Lung microvascular endothelial cell (primary cell): Measurements from ENCODE around the gene ELL2. TPM values are rescaled to one million over a fixed set of nuclear protein-coding genes. Genes with fewer than 3 reads are reported as not detected.
"Not testable (repeated sequence)": the region's sequence is repeated elsewhere in the genome, so short reads cannot be mapped to it uniquely, and the experiment has no call there.

ENCODE experiments used
- DNase-seq, 2 donors: peaks; one replicate each; pipeline versions ENCODE4 v3.0.0 to v3.0.0-alpha.2; 2010; ENCODE audit warnings: low read depth in 2 of 2
- total RNA-seq: library from RNA; depleted of rRNA; stranded (reverse); fragments of >200 nt; gene quantifications from 2 replicates; pipeline ENCODE4 v1.2.1, GENCODE V29; 2014

Gene ELL2
- total RNA-seq, 1 donor from 2014 or later = 11.7 TPM

DNA sequence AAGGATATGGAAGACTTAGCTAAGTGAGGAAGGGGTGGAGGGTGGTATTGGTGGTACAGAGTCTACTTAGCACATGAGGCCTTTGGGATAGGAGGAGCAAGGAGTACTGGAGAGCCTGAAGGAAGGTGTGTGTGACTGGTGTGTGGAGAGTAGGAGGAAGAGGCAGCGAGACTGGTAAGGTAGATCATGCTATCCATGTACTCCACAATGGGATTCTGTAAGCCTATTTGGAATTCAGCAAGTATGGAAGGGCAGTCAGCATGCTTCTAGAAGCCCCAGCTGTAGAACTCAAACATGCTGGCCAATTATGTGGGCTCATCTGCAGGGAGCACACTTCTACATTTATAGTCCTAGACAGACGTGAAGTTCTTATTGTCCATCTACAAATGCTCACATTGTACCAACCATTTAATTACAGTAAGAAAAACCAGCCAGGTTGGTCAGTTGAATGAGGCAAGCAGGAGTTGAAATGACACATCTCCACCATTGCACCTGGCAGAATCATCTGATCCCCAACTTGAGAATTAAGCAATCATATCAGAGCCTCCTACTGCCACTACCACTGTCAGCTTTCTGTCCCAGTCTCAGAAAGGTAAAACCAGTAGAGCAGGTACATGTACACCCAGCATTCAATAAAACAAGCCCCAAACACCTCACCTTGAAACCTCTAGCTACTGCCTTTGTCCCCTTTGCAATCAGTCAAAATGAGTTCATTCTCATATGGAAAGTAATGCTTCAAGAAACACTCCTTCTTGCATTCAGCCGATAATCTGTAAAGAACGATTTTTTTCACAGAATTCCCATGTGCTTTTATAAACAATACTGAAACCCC, 78.2 kb downstream of the ELL2 start:
- no peak for DNase-seq

DNA sequence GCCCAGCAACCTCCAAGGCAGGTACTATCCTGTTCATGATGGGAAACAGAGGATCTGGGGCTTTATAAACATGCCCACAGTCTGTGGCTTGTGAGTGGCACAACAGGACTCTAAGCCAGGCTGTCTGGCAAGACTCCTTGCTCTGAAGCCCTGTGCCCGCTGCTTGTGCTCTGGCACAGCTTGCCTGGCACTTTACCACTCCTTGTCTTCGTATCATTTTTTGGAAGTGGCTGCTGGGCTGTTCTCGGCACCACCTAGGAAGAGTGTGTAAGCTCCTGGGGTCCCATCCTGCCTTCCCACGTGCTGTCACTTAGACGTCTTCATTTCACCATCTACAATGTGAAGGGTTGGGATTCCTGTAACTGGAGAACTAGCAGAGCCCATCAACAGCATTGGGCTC, 79.8 kb downstream of the ELL2 start:
- no peak for DNase-seq

DNA sequence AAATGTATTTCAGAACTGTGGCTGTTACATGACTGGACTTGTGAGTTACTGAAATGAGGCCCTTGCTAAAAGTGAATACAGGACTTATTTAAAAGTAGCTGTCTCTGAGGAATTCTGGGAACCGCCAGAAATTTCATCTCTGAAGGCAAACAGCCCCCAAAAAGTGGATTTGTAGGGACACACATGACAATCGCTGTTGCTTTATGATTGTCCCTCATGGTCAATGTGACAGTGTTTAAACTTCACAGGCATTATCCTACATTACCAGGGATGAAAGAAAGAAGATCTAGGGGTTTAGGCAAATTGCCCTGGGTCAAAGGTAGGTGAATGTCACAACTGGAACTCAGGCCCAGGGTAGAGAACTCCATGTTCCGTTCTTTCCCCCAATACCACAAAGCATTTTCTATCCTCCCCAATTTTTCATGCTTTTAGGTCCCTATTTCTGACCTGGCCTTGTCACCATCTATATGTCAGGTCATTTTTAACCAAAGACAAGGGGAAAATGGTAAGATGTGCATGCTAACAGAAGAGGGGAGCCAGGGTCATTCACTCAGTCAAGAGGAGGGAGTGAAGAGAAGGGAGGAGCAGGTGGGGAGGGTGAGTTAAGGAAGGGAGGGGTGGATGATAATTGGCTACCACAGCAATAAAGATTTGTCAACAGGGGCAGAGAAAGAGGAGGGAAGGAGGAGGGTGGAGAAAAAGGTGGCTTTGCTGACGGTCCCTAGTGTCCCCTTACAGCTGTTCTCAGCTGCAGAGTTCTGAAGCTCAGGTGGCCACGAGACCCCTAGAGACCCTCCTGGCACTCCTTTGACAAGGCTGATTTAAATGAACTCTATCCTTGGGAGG, 81.3 kb downstream of the ELL2 start:
- no peak for DNase-seq

DNA sequence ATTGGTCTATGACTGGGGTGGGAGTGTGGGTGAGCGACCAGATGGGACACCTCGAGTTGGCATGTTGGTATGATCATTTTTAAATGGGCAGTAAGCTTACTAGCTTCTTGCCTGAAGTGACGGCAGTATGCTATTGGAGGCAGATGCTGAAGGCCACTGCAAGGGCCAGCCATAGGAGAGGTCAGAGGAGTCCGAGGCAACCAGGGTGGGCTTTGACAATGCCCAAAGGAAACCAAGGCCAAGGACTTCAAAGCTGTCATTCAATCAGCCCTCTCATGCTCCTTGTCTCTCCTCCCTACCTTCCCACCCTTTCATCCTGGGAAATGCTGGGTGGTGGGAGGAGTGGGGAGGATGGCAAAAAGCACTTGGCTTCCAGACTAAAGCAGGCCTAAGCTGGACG, 82.0 kb downstream of the ELL2 start:
- DNase-seq = no peak

DNA sequence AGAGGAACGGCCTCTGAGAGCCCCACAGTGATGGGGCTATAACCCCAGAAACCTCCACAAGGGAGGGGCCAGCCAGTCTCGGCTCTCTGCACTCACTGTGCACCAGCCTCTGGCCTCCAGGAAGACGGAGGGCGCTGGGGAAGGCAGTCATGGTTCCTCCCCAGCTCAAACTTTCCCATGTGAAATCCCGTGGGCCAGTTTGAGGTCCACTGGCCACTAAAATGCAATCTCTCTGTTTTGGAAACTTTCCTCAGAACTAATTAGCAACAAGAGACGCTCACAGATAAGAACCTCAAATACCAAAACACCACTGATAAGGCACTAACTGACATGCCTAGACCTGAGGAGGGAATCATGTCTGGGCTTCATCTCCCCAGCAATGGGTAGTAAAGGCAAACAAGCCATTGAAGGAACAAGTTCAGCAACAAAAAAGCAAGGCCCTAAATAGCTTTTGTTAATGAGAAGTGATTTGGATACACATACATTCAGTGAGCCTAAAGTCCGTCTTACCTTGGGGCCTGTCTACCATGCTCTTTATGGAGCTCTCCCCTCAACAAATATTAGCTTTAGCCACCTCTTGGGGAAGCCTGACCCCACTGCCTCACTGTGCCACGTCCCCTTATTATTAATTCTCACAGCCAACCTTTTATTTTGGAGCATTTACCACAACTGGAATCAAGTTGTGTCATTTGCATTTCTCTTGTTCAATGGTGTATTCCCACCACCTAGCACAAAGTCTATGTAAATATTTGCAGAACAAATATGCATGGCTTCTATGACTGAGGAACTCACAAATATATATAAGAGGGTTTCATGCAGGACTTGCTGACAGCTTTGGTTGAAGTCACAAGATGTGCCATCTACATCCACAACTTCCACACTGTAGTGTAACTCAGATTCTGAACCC, 83.0 kb downstream of the ELL2 start:
- DNase-seq = no peak

DNA sequence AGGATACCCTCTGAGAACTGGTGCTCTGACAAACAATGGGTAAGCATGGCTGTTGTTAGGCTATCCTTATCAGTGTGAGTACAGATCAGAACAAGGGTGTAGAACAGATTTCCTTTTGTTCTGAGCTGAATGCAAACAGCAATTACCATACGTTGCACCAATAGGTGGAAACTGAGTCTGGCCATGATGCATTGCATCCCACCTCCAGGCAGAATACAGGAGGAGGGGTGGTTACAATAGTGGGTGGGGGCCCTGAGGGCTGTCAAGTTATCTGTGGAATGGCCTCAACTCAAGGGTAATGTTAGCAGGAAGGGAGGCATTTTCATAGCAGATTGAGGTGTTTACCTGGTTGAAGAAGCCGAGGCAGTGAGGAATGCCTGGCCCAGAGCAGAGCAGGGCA, 84.9 kb downstream of the ELL2 start:
- DNase-seq = no peak

DNA sequence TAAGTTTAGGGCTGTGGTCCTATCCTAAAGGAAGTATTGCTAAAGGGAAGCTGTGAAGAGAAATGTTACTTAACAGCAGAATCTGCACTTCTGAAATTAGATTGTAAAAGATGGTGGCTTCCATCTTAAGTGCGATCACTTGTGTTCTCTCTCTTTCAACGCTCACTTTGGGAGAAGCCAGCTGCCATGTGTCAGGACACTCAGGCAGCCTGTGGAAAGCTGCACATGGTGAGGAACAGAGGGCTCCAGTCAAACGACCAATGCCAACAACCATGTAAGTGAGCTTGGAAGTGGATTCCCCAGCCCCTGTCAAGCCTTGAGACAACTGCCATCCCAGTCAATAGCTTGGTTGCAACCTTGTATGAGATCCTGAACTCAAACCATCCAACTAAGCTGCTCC, 87.4 kb downstream of the ELL2 start:
- DNase-seq = no peak

DNA sequence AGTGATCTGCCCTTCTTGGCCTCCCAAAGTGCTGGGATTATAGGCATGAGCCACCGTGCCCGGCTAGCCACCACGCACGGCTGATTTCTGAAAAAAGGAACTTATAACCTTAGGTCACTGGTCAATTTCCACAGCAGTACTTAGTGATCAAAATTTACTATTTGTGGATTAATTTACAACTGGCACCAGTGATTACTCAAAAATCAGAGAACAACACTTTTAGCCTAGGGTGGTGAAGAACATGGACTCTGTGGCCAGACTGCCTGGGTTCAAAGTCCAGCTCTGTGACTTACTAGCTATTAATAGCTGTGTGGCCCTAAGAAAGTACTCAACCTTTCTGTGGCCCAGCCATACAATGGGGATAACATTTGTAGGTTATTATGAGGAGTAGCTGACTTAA, 88.3 kb downstream of the ELL2 start:
- no peak for DNase-seq

DNA sequence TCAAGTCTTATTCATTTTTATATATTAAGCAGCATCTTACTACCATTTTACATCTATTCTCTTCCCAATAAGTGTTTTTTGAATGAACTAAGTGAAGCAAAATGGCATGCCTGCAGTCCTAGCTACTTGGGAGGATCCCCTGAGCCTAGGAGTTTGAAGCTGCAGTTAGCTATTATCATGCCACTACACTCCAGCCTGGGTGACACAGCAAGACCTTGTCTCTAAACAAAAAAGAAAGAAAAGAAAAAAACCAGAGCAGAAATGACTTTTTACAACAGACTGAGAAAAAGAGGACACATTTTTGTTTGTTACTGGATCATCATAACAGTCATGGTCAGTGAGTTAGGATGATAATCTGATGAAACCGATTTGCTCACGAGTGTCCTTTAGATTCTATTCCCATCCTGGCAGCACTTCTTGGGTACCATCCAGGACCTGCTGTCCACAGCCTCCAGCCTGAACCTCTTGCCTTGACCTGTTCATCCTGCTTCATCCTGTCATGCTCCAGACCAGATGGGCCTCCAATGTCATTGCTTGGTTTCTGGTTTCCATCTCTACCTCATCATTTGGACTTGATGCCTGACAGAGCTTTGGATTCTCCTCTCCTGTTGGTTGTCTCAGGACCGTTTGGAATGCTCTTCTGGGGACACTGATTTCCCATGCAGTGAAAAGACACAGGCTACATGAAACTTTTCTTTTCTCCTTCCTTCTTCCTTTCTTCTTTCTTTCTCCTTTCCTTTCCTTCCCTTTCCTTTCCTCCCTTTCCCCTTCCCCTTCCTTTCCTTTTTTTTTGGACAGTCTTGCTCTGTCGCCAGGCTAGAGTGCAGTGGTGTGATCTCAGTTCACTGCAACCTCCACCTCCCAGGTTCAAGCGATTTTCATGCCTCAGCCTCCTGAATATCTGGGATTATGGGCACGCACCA, 89.0 kb downstream of the ELL2 start:
- no peak for DNase-seq

DNA sequence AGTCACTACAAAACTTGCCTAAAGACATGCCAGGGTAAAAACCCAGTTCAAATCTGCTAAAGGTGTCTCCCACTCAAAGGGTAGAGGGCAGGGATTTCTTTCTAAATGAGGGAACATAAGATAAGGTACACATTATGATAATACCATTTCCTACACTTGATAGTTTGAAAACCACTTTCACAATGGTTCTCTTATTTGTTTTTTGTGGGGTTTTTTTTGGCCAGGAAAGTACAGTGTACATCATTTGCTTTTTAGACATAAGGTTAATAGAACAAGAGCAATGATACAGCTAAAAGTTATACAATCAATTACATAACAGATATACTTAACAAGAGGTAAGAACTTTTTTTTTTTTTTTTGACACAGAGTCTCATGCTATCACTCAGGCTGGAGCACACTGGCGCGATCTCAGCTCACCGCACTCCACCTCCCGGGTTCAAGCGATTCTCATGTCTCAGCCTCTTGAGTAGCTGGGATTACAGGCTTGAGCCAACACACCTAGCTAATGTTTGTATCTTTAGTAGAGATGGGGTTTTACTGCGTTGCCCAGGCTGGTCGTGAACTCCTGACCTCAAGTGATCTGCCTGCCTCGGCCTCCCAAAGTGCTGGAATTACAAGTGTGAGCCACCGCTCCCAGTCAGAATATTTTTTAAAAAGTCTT, 90.4 kb downstream of the ELL2 start:
- no peak for DNase-seq

DNA sequence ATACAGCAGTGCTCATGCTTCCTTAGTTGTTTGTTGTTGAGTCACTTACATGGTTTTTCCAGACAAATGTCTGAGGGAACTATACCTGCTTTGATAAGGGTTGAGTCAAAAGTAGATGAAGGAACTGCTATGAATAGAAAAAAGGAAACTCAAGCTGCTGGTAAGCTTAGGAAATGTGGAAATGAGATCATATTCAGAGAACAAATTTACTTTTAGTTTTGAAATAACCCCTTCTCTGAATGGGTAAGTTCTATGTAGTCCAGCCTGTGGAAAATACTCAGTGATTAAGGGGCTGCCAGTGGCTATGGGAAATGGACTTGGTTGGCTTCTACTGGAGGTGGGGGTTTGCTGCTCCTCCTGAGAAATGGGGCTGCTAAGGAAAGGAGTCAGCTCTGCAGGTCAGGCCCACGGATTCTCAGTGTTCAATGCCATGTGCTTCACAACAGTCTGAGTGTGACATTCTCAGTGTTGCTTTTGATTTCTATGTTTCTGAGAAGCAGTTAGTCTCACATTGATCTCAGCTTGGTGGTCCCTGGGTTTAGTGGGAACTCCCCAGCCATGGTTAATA, 91.5 kb downstream of the ELL2 start:
- DNase-seq = peak in 1 of 2 donors; percentile 91

DNA sequence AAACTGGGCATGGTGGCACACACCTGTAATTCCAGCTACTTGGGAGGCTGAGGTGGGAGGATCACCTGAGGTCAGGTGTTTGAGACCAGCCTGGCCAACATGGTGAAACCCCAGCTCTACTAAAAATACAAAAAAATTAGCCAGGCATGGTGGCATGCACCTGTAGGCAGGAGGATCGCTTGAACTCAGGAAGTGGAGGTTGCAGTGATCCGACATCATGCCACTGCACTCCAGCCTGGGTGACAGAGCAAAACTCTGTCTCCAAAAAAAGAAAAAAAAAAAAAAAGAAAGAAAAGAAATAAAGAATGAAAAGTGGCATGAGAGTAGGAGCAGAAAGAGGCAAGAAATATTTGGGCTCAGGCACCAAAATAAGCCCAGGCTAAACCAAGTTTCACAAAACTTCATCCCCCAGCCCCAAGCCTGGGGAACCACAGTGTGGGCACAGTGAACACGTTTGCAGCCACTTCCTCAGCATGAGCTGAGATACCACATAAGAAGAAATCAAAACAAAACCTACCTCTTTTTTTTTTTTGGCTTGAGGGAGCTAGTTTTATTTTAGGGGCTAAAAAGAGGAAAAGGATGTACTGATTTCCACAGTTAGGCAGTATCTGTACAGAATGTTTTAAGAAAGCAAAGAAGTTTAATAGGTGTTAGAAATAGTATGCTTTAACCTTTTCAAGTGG, 92.3 kb downstream of the ELL2 start:
- DNase-seq = not testable (repeated sequence)

DNA sequence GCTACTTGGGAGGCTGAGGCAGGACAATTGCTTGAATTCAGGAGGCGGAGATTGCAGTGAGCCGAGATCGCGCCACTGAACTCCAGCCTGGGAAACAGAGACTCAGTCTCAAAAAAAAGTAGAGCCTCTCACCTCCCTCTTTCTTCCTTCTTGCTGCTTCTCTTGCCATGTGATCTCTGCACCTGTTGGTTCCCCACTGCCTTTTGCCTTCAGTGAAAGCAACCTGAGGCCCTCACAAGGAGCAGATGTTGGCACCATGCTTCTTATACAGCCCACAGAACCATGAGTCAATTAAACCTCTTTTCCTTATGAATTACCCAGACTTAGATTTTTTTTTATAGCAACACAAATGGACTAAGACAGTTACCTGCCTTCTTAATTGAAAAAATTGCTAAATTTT, 93.5 kb downstream of the ELL2 start:
- DNase-seq = no peak

DNA sequence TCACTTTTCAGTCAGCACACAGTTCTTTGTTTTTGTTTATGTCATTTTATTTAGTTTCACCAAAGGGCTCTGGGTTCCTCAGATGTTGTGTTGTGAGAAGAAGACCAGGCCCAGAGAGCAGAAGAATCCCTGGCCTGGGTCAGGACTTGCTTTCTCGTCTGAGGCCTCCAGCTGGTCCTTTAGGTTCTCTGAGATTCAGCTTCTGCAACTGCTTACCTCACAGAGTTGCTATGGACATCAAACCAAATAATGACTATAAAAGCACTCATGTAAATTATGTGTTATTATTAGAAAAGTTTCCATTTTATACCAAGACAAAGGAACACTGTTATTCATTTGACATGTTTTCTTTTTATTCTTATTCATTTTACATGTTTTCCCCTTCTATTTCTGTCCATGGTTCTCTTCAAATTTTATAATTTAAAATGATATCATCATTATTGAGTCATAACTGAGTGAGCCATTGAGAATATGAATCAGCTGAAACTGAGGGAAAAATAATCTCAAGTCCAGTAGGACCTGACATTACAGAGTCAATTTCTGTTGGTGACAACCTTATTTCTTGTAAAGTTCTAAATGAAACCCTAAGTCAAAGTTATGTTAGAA, 95.1 kb downstream of the ELL2 start:
- DNase-seq = peak in 1 of 2 donors; percentile 22

DNA sequence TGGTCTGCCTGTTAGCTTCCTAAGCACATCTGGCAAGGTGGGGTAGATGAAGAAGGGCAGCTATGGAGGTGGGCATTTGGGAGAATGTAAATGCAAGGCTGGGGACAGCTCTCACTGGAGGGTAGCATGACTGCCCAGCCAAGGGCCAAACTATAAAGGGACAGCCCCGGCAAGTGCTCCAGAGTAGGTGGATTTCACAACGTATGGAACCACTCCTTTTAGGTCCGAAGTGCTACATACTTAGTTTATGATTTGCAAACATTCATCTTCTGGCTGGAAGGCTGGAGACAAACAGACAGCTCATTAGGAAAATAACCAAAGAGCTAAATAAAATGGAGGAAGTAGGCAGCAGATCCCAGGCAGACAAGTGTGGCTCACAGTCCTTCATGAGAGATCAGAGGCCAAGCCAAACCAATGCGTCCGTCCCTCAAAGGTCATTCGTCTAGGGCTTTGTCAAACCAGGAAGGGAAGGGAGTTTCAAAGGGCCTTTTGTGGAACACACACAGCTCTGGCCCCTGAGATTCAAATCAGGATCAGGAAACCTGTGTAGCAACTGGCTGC, 96.6 kb downstream of the ELL2 start:
- no peak for DNase-seq

DNA sequence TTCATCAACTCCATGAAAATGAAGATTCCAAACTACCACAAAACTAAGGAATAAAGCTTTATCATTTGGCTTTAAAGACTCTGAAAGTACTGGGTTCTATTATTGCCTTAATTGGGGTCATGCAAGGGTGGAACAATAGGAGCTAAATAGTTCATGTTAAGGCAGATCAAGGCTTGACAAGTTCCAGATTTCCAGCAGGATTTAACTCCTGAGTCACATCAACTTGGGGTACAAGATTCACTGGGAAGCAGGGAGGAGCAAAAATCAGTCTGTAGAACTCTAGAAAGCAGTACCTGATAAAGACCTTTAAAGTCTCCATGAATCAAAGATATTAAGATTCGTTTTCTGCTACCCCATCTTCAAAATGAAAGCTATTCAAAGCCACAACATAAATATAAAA, 97.2 kb downstream of the ELL2 start:
- no peak for DNase-seq

DNA sequence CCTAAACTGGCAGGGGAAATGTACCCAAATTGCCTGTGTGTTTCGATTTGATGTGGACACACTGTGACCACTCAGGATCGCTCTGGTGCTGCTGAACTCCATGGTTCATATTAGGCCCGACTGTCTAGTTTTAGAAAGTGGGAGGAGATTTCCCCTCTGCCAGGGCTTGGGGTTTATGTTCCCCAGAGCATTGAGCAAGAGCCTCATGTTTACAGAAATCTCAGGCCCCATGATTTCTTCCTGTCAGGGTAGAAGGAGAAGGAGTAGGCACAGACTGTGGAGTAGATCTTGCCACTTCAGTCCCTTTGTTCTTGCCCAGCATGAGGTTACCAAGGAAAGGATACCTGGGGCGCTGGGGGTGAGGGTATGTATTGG, 98.3 kb downstream of the ELL2 start:
- no peak for DNase-seq

DNA sequence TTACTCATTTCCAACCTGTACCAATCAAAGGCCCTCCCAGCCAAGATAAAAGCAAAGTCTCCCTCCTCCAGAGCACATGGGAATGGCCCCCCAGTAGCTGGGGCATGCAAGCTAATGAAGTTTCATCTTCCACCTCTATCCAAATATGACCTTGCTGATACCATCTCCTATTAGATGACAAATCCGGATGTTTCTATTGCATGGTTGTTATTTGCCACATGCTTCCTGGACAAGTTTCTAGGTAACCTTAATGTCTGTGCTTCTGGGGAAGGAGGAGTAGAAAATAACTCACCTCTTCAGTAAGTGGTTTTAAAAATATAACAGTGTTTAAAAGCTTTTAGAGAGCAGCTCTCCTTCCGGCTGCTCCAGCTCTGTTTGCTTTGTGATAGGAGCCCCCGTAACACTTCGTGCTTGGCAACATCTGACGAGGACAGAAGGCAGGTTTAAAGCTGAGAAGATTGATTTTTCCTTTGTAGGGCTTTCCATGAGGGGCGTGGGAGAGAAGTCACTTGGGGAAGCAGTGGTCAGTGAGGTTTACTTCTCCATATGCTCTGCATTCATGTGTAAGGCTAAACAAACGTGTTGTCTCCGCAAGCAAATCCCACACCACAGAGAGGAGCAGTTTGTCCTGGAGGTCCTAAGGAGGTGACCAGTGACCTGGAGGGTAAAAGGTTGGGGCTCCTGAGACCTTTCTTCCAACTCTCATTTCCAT, 98.8 kb downstream of the ELL2 start:
- DNase-seq = peak in 1 of 2 donors; percentile 76
